ENCODE data around the gene EEFSEC. TPM values are rescaled to one million over a fixed set of nuclear protein-coding genes. Genes with fewer than 3 reads are reported as not detected.

The EEFSEC gene
- total and polyA plus RNA-seq, 2 of the 4 experiments (the other 2 are of a cell fraction): 4.5 to 9.3 TPM

- WGBS, 2 experiments (ENCODE audit: extremely low coverage in 2 of 2, insufficient read length in 1 of 2): 96% methylated on average over 3 of the region's 10 CpGs; no CpG with 5 or more reads in 1 of the 2 experiments
- Histone ChIP-seq H4K5ac (ENCODE audit: low read depth, low read length) (no peak overlapping the region), H3K4me2 (ENCODE audit: low read depth, low read length) (no peak overlapping the region), H3K9me1 (ENCODE audit: insufficient read depth, low read length) (peaks cover 10% of the 10 kb centered on the region; the same call in 1 of the 2 replicates), H3K4me1 (ENCODE audit: control insufficient read depth, insufficient read depth, low read length) (no peaks in the 10 kb centered on the region), H2BK120ac (ENCODE audit: low read depth, low read length) (no peak overlapping the region), H3K79me1 (ENCODE audit: low read depth in 1 of 2, low read length in 2 of 2) (no peaks in the 10 kb centered on the region), H2AK5ac (ENCODE audit: low read depth, low read length) (no peak overlapping the region), H2BK15ac (ENCODE audit: low read depth, low read length) (no peak overlapping the region), H3K36me3 (ENCODE audit: control insufficient read depth, insufficient read depth, low read length) (no peaks in the 10 kb centered on the region), H3K9me3 (ENCODE audit: control insufficient read depth, insufficient read depth, low read length) (no peaks in the 10 kb centered on the region), H3K56ac (ENCODE audit: extremely low read depth, insufficient read depth, low read length) (no peak overlapping the region), H3K27ac (ENCODE audit: insufficient read depth, low read length) (no peak overlapping the region), H3K4ac (ENCODE audit: low read depth, low read length) (no peak overlapping the region), H3K18ac (ENCODE audit: low read depth, low read length) (no peak overlapping the region), H4K20me1 (ENCODE audit: insufficient read depth, low read length) (no peaks in the 10 kb centered on the region; the same call in 1 of the 2 replicates), H3K14ac (replicated peaks; ENCODE audit: low read depth, low read length) (no peak overlapping the region), H4K91ac (ENCODE audit: insufficient read depth, low read depth, low read length) (no peak overlapping the region), H2AK9ac (replicated peaks; ENCODE audit: low read depth, low read length, poor library complexity) (no peak overlapping the region), H4K8ac (ENCODE audit: low read depth in 2 of 2, low read length in 2 of 2) (no peak overlapping the region), H2BK20ac (ENCODE audit: low read depth, low read length) (no peak overlapping the region), H3K23ac (ENCODE audit: low read depth, low read length) (no peak overlapping the region), H3K27me3 (ENCODE audit: control insufficient read depth, insufficient read depth, low read length) (no peaks in the 10 kb centered on the region), H2AFZ (replicated peaks; ENCODE audit: low read length, poor library complexity) (no peak overlapping the region), H2BK5ac (ENCODE audit: low read depth, low read length, poor library complexity, severe bottlenecking) (no peak overlapping the region), H3K4me3 (ENCODE audit: insufficient read depth, low read depth, low read length) (no peak overlapping the region), H3K9ac (ENCODE audit: low read depth, low read length) (no peak overlapping the region)
- no peak for TF ChIP-seq RAD21 (IDR thresholded peaks at IDR 0.05; ENCODE audit: low read length)
- TF ChIP-seq CTCF (conservative IDR thresholded peaks at IDR 0.05; ENCODE audit: low read depth, low read length): no peak
- no peak for TF ChIP-seq SMC3 (IDR thresholded peaks at IDR 0.05; ENCODE audit: low read depth, low read length)
- TF ChIP-seq BHLHE40 (IDR thresholded peaks at IDR 0.05; ENCODE audit: low read depth, low read length): no peak
- no peak for TF ChIP-seq MAFK (IDR thresholded peaks at IDR 0.05; ENCODE audit: low read depth, low read length)
- no peak for TF ChIP-seq NFE2L2 (IDR thresholded peaks at IDR 0.05; ENCODE audit: low read depth, low read length)
- TF ChIP-seq RCOR1 (IDR thresholded peaks at IDR 0.05; ENCODE audit: insufficient replicate concordance, low read length): no peak
- no peak for TF ChIP-seq MAZ (IDR thresholded peaks at IDR 0.05; ENCODE audit: borderline replicate concordance, low read depth, low read length)
- TF ChIP-seq RFX5 (IDR thresholded peaks at IDR 0.05; ENCODE audit: low read depth, low read length): no peak
- no peak for TF ChIP-seq POLR2A (IDR thresholded peaks at IDR 0.05; ENCODE audit: low read depth, low read length)
- ChIA-PET CTCF (no interaction called here), POLR2A (ENCODE audit: unreplicated experiment) (no interaction called here)
- dilution Hi-C loops (cut with HindIII; ENCODE audit: low sequenced_read_pairs, unreplicated experiment): no loop called here
- BruUV-seq (replicated peaks): no TSS peak
- DNase-seq (no peak), ATAC-seq (ENCODE audit: low read depth) (no peak)
- intact Hi-C loops (cut with micrococcal nuclease): no loop called here
- in situ Hi-C loops (cut with MboI; ENCODE audit: low sequenced_read_pairs): no loop called here
These were observed 216.8 kb downstream of the EEFSEC start for GRCh38 chr3:128369881-128370642.
